Frontal cortex (tissue), 4 donors: ENCODE data around the gene DIRAS3. TPM values are rescaled to one million over a fixed set of nuclear protein-coding genes. Genes with fewer than 3 reads are reported as not detected.
"Not testable (repeated sequence)": the region's sequence is repeated elsewhere in the genome, so short reads cannot be mapped to it uniquely, and the experiment has no call there.

Experiments
- DNase-seq, 2 donors: peaks; one replicate each; pipeline ENCODE4 v3.0.0; 2012; ENCODE audit warnings: low spot score in 2 of 2
- FAIRE-seq: peaks from 2 replicates; lab custom pipeline; 2012; peaks lifted over from hg19 to GRCh38; lab: Jason Lieb, UNC
- total RNA-seq: library from RNA; depleted of rRNA; stranded (reverse); fragments of >200 nt; gene quantifications from one replicate; pipeline ENCODE4 v1.2.3, GENCODE V29; 2014
- donor health status: control.
- donor health status: control.
- donor health status: control.

Gene DIRAS3
- total RNA-seq, 1 donor from 2014 or later = 6.9 TPM

GRCh38 chr1:68029444-68029843 lies 21.0 kb downstream of the DIRAS3 start:
- DNase-seq (no peak), FAIRE-seq (no peak)

GRCh38 chr1:68028566-68028965 lies 21.9 kb downstream of the DIRAS3 start:
- no peak for DNase-seq
- FAIRE-seq = no peak

DNA sequence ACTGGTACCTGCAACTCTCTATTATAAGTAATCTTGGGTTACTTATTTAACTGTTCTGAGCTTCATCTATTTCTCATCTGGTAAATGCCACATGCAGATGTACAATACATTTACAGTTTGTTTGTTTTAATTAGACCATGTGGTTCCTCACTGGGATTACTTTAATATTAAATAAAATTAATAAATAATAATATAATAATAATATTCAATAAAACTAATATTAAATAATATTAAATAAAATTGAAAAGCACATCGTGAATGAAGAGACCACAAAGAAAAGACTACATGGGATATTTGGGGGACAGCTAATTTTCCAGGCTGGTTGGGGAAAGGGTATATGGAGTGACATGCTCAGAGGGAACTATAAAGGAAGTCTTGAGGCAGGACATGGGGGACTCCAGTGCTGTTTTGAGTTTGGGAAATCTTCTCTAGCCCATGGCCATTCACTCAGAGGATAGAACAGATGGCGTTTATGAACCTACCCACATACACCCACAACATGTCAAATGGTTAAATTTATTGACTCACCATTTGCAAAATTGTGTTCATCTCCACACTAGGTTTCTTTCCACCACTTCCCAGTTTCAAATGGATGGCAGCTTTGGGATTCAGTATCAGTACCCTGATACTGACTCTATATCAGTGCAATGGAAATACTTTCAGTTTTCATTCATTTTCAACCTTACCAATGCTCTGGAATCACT lies 25.6 kb downstream of the DIRAS3 start:
- FAIRE-seq (no peak), DNase-seq (no peak)

GRCh38 chr1:68016381-68016780 lies 34.0 kb downstream of the DIRAS3 start:
- FAIRE-seq (no peak), DNase-seq (no peak)

- FAIRE-seq (no peak), DNase-seq (no peak)
These were observed 34.5 kb downstream of the DIRAS3 start for GRCh38 chr1:68015971-68016370.

DNA sequence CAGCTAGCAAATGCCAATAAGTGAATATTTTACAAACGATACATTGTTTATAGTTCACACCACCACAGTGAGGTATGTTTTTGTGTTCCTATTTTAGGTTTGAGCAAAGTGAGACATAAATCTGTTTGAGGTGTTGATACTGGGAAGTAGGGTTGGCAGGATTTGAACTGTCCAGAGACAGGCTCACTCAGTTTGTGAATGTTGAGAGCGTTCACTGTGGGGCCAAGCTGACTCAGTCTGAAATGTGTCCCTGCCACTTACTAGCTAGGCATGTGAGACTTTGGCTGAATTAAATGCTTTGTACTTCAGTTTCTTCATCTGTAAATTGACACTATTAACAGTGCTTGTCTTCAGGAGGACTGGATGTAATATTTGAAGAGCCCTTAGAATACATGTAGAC lies 35.1 kb downstream of the DIRAS3 start:
- DNase-seq (no peak), FAIRE-seq (no peak)

DNA sequence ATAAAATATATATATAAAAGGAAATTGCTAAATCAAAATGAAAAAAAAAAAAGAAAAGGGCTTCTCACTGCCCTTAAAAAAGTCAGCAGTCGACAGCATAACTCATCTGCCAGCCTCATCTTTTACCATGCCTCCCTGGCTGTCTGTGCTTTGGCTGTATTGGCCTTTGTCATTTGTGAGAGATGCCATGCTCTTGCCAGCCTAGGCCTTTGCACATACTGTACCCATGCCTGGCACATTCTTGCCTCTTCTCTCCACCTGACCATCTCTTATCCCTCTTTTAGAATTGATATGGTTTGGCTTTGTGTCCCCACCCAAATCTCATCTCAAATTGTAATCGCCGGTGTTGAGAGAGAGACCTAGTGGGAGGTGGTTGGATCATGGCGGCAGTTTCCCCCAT lies 37.1 kb downstream of the DIRAS3 start:
- DNase-seq (no peak), FAIRE-seq (no peak)

DNA sequence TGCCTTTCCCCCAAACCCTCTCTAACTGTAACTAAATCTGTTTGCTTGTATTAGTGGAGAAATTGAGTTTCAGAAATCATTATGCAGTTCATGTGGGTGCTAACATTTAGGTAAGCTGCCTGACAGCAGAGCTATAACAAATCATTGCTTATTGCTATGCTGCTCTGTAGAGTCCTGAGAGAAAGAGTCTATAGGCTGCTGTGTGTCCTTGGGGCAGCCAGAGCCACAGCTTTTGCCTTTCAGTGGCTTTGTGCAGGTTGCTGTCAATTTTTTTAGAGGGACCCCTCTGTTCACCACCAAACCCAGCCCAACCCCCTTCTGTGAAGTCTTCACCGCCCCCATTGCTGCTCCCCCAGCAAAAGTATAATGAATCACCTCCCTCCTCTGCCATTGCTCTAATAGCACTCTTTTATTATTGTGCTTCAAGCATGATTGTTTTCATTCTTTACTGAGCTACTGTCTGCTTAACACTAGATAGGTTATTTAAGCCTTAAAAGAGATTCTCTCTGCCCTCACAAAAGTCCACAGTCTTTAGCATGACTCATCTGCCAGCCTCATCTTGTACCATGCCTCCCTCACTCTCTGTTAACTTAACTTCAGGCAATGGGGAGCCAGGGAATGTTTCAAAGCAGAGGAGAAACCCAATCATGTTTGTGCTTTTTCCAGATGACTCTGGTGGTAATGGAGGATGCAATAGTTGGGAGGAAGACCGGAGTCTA lies 38.6 kb downstream of the DIRAS3 start:
- no peak for DNase-seq

DNA sequence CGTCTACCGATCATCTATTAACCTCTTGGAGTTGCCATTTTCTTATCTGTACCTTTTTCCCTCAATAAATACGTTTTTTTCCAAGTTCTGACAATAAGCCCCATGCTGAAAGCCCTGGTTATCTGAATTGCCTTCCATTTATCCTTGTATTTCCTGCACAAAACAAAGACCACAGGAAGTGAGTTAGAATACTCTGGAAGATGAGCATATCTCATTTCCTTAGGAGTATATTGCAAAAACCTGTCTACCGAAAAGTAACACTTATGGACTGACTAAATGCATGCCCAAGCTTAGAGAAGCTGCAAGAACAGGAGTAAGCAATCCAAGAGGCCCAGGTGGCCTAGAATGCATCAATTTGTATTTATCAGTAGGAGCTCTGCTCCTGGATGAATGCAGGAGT lies 39.9 kb downstream of the DIRAS3 start:
- no peak for FAIRE-seq

More for the DNA sequence above, 38.6 kb downstream of the DIRAS3 start:
- no peak for FAIRE-seq

DNA sequence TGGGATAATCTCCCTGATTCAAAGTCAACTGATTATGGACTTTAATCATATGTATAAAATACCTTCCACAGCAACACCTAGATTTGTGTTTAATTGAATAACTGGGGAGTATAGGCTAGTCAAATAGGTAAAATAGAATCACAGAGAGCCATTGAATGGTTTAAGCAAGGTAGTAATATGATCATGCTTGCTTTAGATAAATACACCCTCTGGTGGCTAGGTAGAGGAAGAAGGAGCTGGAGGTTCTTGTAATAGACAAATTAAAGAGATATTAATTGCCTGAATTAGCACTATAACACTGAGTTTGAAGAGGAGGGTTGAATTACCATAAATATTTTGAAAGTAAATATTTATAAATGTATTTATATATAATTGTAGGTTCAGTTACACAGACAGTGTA lies 40.3 kb downstream of the DIRAS3 start:
- DNase-seq = peak in 1 of 2 donors; percentile 7

More for the DNA sequence above, 39.9 kb downstream of the DIRAS3 start:
- DNase-seq = no peak

DNA sequence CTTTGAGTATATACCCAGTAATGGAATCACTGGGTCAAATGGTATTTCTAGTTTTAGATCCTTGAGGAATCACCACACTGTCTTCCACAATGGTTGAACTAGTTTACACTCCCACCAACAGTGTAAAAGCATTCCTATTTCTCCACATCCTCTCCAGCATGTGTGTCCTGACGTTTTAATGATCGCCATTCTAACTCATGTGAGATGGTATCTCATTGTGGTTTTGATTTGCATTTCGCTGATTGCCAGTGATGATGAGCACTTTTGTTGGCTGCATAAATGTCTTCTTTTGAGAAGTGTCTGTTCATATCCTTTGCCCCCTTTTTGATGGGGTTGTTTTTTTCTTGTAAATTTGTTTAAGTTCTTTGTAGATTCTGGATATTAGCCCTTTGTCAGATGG lies 46.8 kb downstream of the DIRAS3 start:
- DNase-seq = not testable (repeated sequence)

More for the DNA sequence above, 40.3 kb downstream of the DIRAS3 start:
- no peak for FAIRE-seq

DNA sequence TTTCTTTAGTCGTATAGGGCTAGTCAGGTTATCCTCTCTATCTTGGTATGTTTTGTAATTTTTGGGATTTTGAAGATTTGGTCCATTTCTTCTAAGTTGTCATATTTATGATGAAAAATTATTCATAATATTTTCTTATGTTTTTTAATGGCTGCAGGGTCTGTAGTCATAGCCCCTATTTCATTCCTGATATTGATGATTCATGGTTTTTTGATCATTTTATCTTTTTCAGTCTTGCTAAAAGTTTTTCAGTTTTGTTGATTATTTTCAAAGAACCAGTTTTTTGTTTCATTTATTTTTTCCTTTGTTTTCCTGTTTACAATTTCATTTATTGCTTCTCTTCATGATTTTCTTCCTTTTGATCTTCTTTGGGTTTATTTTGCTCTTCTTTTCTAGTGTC lies 50.2 kb downstream of the DIRAS3 start:
- DNase-seq (no peak), FAIRE-seq (no peak)

More for the DNA sequence above, 46.8 kb downstream of the DIRAS3 start:
- FAIRE-seq = not testable (repeated sequence)

DNA sequence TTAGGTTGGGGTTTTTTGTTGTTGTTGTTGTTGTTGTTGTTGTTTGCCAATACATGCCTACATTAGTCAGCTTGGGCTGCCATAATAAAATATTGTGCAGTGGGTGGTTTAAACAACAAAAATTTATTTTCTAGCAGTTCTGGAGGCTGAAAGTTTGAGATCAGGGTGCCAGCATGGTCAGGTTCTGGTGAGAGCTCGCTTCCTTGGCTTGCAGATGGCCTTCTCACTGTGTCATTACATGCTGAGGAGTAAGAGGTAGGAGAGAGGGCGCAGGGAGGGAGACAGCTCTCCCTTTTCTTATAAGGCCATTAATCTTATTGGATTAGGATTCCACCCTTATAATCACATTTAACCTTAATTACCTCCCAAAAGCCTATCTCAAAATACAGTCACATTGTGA lies 52.7 kb downstream of the DIRAS3 start:
- DNase-seq (no peak), FAIRE-seq (no peak)

Other genes with a start within 250 kb of the DIRAS3 start
- gene GNG12, start 217.2 kb downstream of the DIRAS3 start, total RNA-seq = 21.2 TPM
- 28.1 TPM for gene WLS, start 181.9 kb upstream of the DIRAS3 start, total RNA-seq